Keratinocyte (primary cell): Measurements from ENCODE around the gene ARRB1. TPM values are rescaled to one million over a fixed set of nuclear protein-coding genes. Genes with fewer than 3 reads are reported as not detected.

Experiments
- DNase-seq: peaks from one replicate; pipeline ENCODE4 v3.0.0-alpha.2; 2011; ENCODE audit warnings: low read depth, missing footprints, low spot score
- FAIRE-seq: peaks from 2 replicates; lab custom pipeline; 2011; peaks lifted over from hg19 to GRCh38; lab: Jason Lieb, UNC
- H2AFZ ChIP-seq: 2 replicates; pipeline ENCODE4 v1.6.0; 2012; ENCODE audit warnings: low read length, control low read depth, inconsistent platforms; ENCODE audit not compliant: control insufficient read depth
- H3K27ac ChIP-seq: 2 replicates; pipeline ENCODE4 v1.5.1; 2011; ENCODE audit warnings: low read length; ENCODE audit not compliant: control insufficient read depth, insufficient read depth
- H3K27me3 ChIP-seq: 3 replicates; pipeline ENCODE4 v1.6.0; 2011; ENCODE audit warnings: low read length; ENCODE audit not compliant: control insufficient read depth, insufficient read depth; ENCODE audit errors: extremely low read depth
- H3K36me3 ChIP-seq, 2 experiments: 2 replicates in 1 of 2; 3 replicates in 1 of 2; pipeline ENCODE4 v1.5.1; 2011; ENCODE audit warnings: low read length in 2 of 2, mild to moderate bottlenecking in 1 of 2; ENCODE audit not compliant: control insufficient read depth in 2 of 2, insufficient read depth in 2 of 2; ENCODE audit errors: extremely low read depth in 1 of 2
- H3K4me1 ChIP-seq: 3 replicates; pipeline ENCODE4 v1.5.1; 2011; ENCODE audit warnings: low read length; ENCODE audit not compliant: control insufficient read depth, insufficient read depth; ENCODE audit errors: extremely low read depth
- H3K4me2 ChIP-seq: 3 replicates; pipeline ENCODE4 v1.6.0; 2011; ENCODE audit warnings: low read depth, low read length; ENCODE audit not compliant: control insufficient read depth, insufficient read depth; ENCODE audit errors: extremely low read depth
- H3K4me3 ChIP-seq, 3 experiments: fragments of 200-600 bp in 1 of 3; sonication (generic) in 1 of 3; 2 replicates in 2 of 3; 3 replicates in 1 of 3; pipeline ENCODE4 v1.5.1; 2011 to 2016; ENCODE audit warnings: low read length in 3 of 3, mild to moderate bottlenecking in 3 of 3, control low read depth in 2 of 3, inconsistent platforms in 1 of 3, low read depth in 1 of 3, mixed read lengths in 1 of 3, mixed run types in 1 of 3, moderate library complexity in 1 of 3; ENCODE audit not compliant: control insufficient read depth in 2 of 3, insufficient read depth in 2 of 3; ENCODE audit errors: extremely low read depth in 1 of 3
- H3K79me2 ChIP-seq: 2 replicates; pipeline ENCODE4 v1.6.0; 2012; ENCODE audit warnings: low read length; ENCODE audit not compliant: control insufficient read depth, insufficient read depth
- H3K9ac ChIP-seq: 3 replicates; pipeline ENCODE4 v1.6.0; 2011; ENCODE audit warnings: low read length; ENCODE audit not compliant: control insufficient read depth, insufficient read depth; ENCODE audit errors: extremely low read depth
- H3K9me1 ChIP-seq: 3 replicates; pipeline ENCODE4 v1.6.0; 2011; ENCODE audit warnings: low read length; ENCODE audit not compliant: control insufficient read depth, insufficient read depth; ENCODE audit errors: extremely low read depth
- H3K9me3 ChIP-seq: 2 replicates; pipeline ENCODE4 v1.5.1; 2012; ENCODE audit warnings: low read depth, low read length; ENCODE audit not compliant: control insufficient read depth
- H4K20me1 ChIP-seq: 3 replicates; pipeline ENCODE4 v1.6.0; 2011; ENCODE audit warnings: low read length; ENCODE audit not compliant: control insufficient read depth, insufficient read depth; ENCODE audit errors: extremely low read depth
- CTCF ChIP-seq, 3 experiments: IDR thresholded peaks in 1 of 3; conservative IDR thresholded peaks in 1 of 3; optimal IDR thresholded peaks in 1 of 3; 2 replicates in 2 of 3; 3 replicates in 1 of 3; pipeline versions ENCODE3 to v1.5.1; 2011; ENCODE audit warnings: low read length in 3 of 3, mild to moderate bottlenecking in 3 of 3, moderate library complexity in 2 of 3, control low read depth in 1 of 3, inconsistent platforms in 1 of 3; ENCODE audit not compliant: insufficient read depth in 2 of 3; ENCODE audit errors: extremely low read depth in 1 of 3
- EZH2 ChIP-seq: IDR thresholded peaks from one replicate; pipeline ENCODE4 v1.6.1; 2012; ENCODE audit warnings: inconsistent platforms, mild to moderate bottlenecking, low read length, moderate library complexity
- dilution Hi-C: fragments of 300-500 bp; cut with MboI; formaldehyde crosslinking; loops from one replicate; pipeline ENCODE4 v1.7.0; 2020; ENCODE audit warnings: low sequenced_read_pairs; ENCODE audit not compliant: extremely low pct_ligation_motif_present
- polyA plus RNA-seq, 5 experiments: library from polyadenylated mRNA; depleted of rRNA in 3 of 5; stranded (reverse) in 3 of 5; stranded (forward) in 1 of 5; unstranded in 1 of 5; fragments of >200 nt; gene quantifications; 1 replicate in 1 of 5; 2 replicates in 3 of 5; 3 replicates in 1 of 5; pipeline versions ENCODE4 v1.2.1 to v1.2.3, GENCODE V29; 2011 to 2012; ENCODE audit warnings: missing spikeins in 2 of 5, low read depth in 1 of 5, low replicate concordance in 1 of 5

ARRB1 gene
- polyA plus RNA-seq, 1 donor (not counting 4 experiments of a cell fraction or from before 2014, with no cell fraction given): 0.94 TPM

GRCh38 chr11:75347781-75348566 lies 3.5 kb downstream of the ARRB1 start:
- TF ChIP-seq EZH2: no peak
- no peak for TF ChIP-seq CTCF (optimal IDR thresholded peaks at IDR 0.05 in 1 of 3, IDR thresholded peaks at IDR 0.05 in 1 of 3, conservative IDR thresholded peaks at IDR 0.05 in 1 of 3; ENCODE audit: extremely low read depth in 1 of 3, insufficient read depth in 2 of 3, low read length in 3 of 3)
- H3K36me3 ChIP-seq: no peaks in the 10 kb centered on the region
- H3K4me1 ChIP-seq: peaks cover 21% of the 10 kb centered on the region
- no peak for DNase-seq
- dilution Hi-C loops: no loop called here
- H2AFZ ChIP-seq: no peak overlapping the region
- H3K27me3 ChIP-seq: peaks cover 3% of the 10 kb centered on the region
- H3K9me1 ChIP-seq: no peaks in the 10 kb centered on the region
- no peak for FAIRE-seq
- H3K79me2 ChIP-seq: no peaks in the 10 kb centered on the region
- H3K4me3 ChIP-seq: no peak overlapping the region
- no peaks in the 10 kb centered on the region for H4K20me1 ChIP-seq
- no peak overlapping the region for H3K4me2 ChIP-seq
- no peak overlapping the region for H3K9ac ChIP-seq
- H3K9me3 ChIP-seq: no peaks in the 10 kb centered on the region
- H3K27ac ChIP-seq: no peak overlapping the region

DNA sequence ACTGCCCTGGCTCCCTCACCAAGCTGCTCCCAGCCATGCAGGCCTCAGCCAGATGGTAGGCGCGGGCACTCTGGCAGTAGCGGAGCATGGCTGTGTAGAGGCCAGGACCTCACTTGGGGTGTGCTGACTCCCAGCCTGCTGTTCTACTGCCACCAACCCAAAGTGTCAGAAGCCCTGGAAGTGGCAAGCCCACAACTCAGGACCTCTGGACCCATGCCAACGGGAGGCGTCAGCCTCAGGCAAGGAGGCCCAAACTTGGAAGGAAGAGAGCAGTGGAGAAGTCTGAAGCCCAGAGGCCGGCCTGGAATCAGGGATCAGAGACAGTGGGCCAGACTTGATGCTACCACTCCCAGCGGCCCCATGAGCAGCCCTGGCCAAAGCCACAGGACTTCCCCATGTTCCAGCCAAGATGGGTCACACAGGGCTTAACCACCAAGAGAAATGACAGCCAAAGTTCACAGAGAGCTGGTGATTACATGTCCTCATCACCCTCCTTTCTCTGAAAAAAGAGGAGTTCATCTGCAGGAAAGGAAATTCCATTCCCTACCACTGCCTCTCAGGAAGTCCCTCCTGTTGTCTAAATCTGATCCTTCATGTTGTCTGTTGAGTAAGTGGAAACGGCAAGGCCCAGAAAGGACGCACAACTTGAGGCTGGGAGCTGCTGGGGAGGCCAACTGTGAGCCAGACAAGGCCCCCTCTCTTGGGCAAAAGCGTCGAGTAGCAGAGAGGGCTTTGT lies 4.4 kb downstream of the ARRB1 start:
- H3K9me1 ChIP-seq: no peaks in the 10 kb centered on the region
- TF ChIP-seq EZH2: no peak
- TF ChIP-seq CTCF (optimal IDR thresholded peaks at IDR 0.05 in 1 of 3, IDR thresholded peaks at IDR 0.05 in 1 of 3, conservative IDR thresholded peaks at IDR 0.05 in 1 of 3; ENCODE audit: extremely low read depth in 1 of 3, insufficient read depth in 2 of 3, low read length in 3 of 3): no peak
- no peak for DNase-seq
- no peak overlapping the region for H3K9ac ChIP-seq
- no peak overlapping the region for H3K27ac ChIP-seq
- no peak overlapping the region for H2AFZ ChIP-seq
- no peaks in the 10 kb centered on the region for H3K36me3 ChIP-seq
- H3K9me3 ChIP-seq: no peaks in the 10 kb centered on the region
- no peak for FAIRE-seq
- no peak overlapping the region for H3K4me2 ChIP-seq
- peaks cover 3% of the 10 kb centered on the region for H3K27me3 ChIP-seq
- dilution Hi-C loops: no loop called here
- no peaks in the 10 kb centered on the region for H4K20me1 ChIP-seq
- H3K4me1 ChIP-seq: peaks cover 17% of the 10 kb centered on the region
- no peaks in the 10 kb centered on the region for H3K79me2 ChIP-seq
- no peak overlapping the region for H3K4me3 ChIP-seq
